ENCODE results near the gene ZNF423. TPM values are rescaled to one million over a fixed set of nuclear protein-coding genes. Genes with fewer than 3 reads are reported as not detected.

The ZNF423 gene
- polyA plus RNA-seq, 1 donor from 2014 or later: 4.5 TPM

- Histone ChIP-seq H3F3A (ENCODE audit: insufficient read depth, low read length, poor library complexity, severe bottlenecking) (no peaks in the 10 kb centered on the region), H3K79me2 (replicated peaks; ENCODE audit: insufficient read depth, low read length) (no peaks in the 10 kb centered on the region), H3K4me3 (ENCODE audit: low read length) (no peak overlapping the region), H3K9me2 (ENCODE audit: insufficient read depth, low read length) (no peaks in the 10 kb centered on the region), H3K27me3 (ENCODE audit: insufficient read depth, low read depth, low read length) (no peaks in the 10 kb centered on the region), H3K9ac (ENCODE audit: low read length) (no peak overlapping the region), H3K27ac (ENCODE audit: low read length) (no peak overlapping the region), H3K4me2 (ENCODE audit: low read length) (no peak overlapping the region), H3K36me3 (ENCODE audit: insufficient read depth, low read length) (no peaks in the 10 kb centered on the region), H4K20me1 (ENCODE audit: insufficient read depth) (no peaks in the 10 kb centered on the region), H2AFZ (ENCODE audit: low read depth, low read length) (no peak overlapping the region), H3K9me3 (ENCODE audit: low read length) (no peaks in the 10 kb centered on the region)
- TF ChIP-seq EZH2 (IDR thresholded peaks at IDR 0.05; ENCODE audit: borderline replicate concordance, insufficient read depth, low read length, poor library complexity, severe bottlenecking) (no peak), RAD21 (conservative IDR thresholded peaks at IDR 0.05) (no peak), REST (IDR thresholded peaks at IDR 0.05; ENCODE audit: borderline replicate concordance) (no peak), EP300 (conservative IDR thresholded peaks at IDR 0.05; ENCODE audit: poor library complexity, severe bottlenecking) (no peak), TAF1 (IDR thresholded peaks at IDR 0.05; ENCODE audit: low read depth) (no peak), SMC3 (conservative IDR thresholded peaks at IDR 0.05; ENCODE audit: poor library complexity) (no peak), POLR2AphosphoS5 (IDR thresholded peaks at IDR 0.05) (no peak), MXI1 (conservative IDR thresholded peaks at IDR 0.05; ENCODE audit: poor library complexity, severe bottlenecking) (no peak), CTCF (IDR thresholded peaks at IDR 0.05; ENCODE audit: poor library complexity, severe bottlenecking) (no peak)
These were observed 398.7 kb downstream of the ZNF423 start for GRCh38 chr16:49457196-49457595.

- Histone ChIP-seq H3K9ac (ENCODE audit: low read length) (no peak overlapping the region), H3K4me2 (ENCODE audit: low read length) (no peak overlapping the region), H4K20me1 (ENCODE audit: insufficient read depth) (no peaks in the 10 kb centered on the region), H3K9me3 (ENCODE audit: low read length) (no peaks in the 10 kb centered on the region), H3F3A (ENCODE audit: insufficient read depth, low read length, poor library complexity, severe bottlenecking) (no peaks in the 10 kb centered on the region), H3K9me2 (ENCODE audit: insufficient read depth, low read length) (no peaks in the 10 kb centered on the region), H2AFZ (ENCODE audit: low read depth, low read length) (no peak overlapping the region), H3K27ac (ENCODE audit: low read length) (no peak overlapping the region), H3K27me3 (ENCODE audit: insufficient read depth, low read depth, low read length) (no peaks in the 10 kb centered on the region), H3K79me2 (replicated peaks; ENCODE audit: insufficient read depth, low read length) (no peaks in the 10 kb centered on the region), H3K4me3 (ENCODE audit: low read length) (no peak overlapping the region), H3K36me3 (ENCODE audit: insufficient read depth, low read length) (no peaks in the 10 kb centered on the region)
- TF ChIP-seq CTCF (IDR thresholded peaks at IDR 0.05; ENCODE audit: poor library complexity, severe bottlenecking): no peak
- no peak for TF ChIP-seq EP300 (conservative IDR thresholded peaks at IDR 0.05; ENCODE audit: poor library complexity, severe bottlenecking)
- no peak for TF ChIP-seq TAF1 (IDR thresholded peaks at IDR 0.05; ENCODE audit: low read depth)
- TF ChIP-seq EZH2 (IDR thresholded peaks at IDR 0.05; ENCODE audit: borderline replicate concordance, insufficient read depth, low read length, poor library complexity, severe bottlenecking): no peak
- TF ChIP-seq SMC3 (conservative IDR thresholded peaks at IDR 0.05; ENCODE audit: poor library complexity): no peak
- no peak for TF ChIP-seq REST (IDR thresholded peaks at IDR 0.05; ENCODE audit: borderline replicate concordance)
- TF ChIP-seq POLR2AphosphoS5 (IDR thresholded peaks at IDR 0.05): no peak
- no peak for TF ChIP-seq MXI1 (conservative IDR thresholded peaks at IDR 0.05; ENCODE audit: poor library complexity, severe bottlenecking)
- TF ChIP-seq RAD21 (conservative IDR thresholded peaks at IDR 0.05): no peak
These were observed 399.1 kb downstream of the ZNF423 start for GRCh38 chr16:49456763-49457162.
